Suprapubic skin (tissue), 4 donors: ENCODE results near the gene RALGPS1. TPM values are rescaled to one million over a fixed set of nuclear protein-coding genes. Genes with fewer than 3 reads are reported as not detected.

Source experiments
- DNase-seq, 2 donors: peaks; one replicate each; pipeline ENCODE4 v3.0.0-alpha.2; 2019; ENCODE audit warnings: low spot score in 2 of 2
- H3K27ac ChIP-seq: fragments of 200-600 bp; sonication (generic); one replicate; pipeline ENCODE4 v1.5.1; 2019
- H3K27me3 ChIP-seq: fragments of 200-600 bp; sonication (generic); one replicate; pipeline ENCODE4 v1.5.1; 2019
- H3K36me3 ChIP-seq: fragments of 200-600 bp; sonication (generic); one replicate; pipeline ENCODE4 v1.5.1; 2019
- H3K4me1 ChIP-seq: fragments of 200-600 bp; sonication (generic); one replicate; pipeline ENCODE4 v1.5.1; 2019
- H3K4me3 ChIP-seq: fragments of 200-600 bp; sonication (generic); one replicate; pipeline ENCODE4 v1.5.1; 2019; ENCODE audit warnings: mild to moderate bottlenecking
- H3K9me3 ChIP-seq: fragments of 200-600 bp; sonication (generic); one replicate; pipeline ENCODE4 v1.5.1; 2019
- EP300 ChIP-seq: sonication (generic); formaldehyde crosslinking; IDR thresholded peaks from one replicate; pipeline ENCODE4 v1.6.1; 2017; ENCODE audit warnings: antibody characterized with exemption
- POLR2A ChIP-seq, 2 donors: fragments of 450-650 bp; IDR thresholded peaks; one replicate each; pipeline ENCODE4 v1.6.1; 2017; ENCODE audit warnings: antibody characterized with exemption in 2 of 2, mild to moderate bottlenecking in 2 of 2, moderate library complexity in 2 of 2
- POLR2AphosphoS5 ChIP-seq, 3 donors: sonication (generic); formaldehyde crosslinking; IDR thresholded peaks; one replicate each; pipeline ENCODE4 v1.6.1; 2017; ENCODE audit warnings: antibody characterized with exemption in 3 of 3
- WGBS: methylation state at CpG from one replicate; pipeline ENCODE4 v1.1.5; 2018; 5-methylcytosine and 5-hydroxymethylcytosine counted together
- total RNA-seq, 4 donors: library from RNA; depleted of rRNA; stranded (reverse); fragments of >200 nt; gene quantifications; one replicate each; pipeline ENCODE4 v1.1.0, GENCODE V29; 2016
- TF ChIP-seq, protein P1 (sequence below), 2 donors: fragments of 200-600 bp in 1 of 2; fragments of 450-650 bp in 1 of 2; sonication (generic) in 1 of 2; IDR thresholded peaks; one replicate each; pipeline ENCODE4 v1.5.1; 2016 to 2019; ENCODE audit warnings: antibody characterized with exemption in 2 of 2, mild to moderate bottlenecking in 1 of 2, moderate library complexity in 1 of 2

Gene RALGPS1
- total RNA-seq, 4 donors from 2014 or later, result 14.8 to 86.7 (median 21.4) TPM

DNA sequence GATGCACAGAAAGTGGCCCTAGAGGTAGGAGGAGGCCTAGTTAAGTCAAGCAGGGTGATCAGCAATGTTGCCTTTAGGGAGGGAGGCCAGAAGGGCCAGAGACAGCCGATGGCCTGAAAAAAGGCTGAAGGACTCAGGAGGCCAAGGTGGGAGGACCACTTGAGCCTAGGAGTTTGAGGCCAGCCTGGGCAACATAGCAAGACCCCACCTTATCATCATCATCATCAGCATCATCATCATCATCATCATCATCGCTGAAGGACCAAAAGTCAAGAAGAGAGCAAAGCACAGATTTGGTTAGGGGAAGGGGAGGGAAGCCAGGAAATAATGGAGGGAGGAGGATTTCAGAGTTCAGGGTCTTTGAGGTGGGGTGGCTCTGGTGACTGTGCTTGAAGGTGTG, 74.3 kb downstream of the RALGPS1 start:
- WGBS, result 100% methylated on average over 2 of the region's 2 CpGs
- H3K27ac ChIP-seq, result no peak overlapping the region

DNA sequence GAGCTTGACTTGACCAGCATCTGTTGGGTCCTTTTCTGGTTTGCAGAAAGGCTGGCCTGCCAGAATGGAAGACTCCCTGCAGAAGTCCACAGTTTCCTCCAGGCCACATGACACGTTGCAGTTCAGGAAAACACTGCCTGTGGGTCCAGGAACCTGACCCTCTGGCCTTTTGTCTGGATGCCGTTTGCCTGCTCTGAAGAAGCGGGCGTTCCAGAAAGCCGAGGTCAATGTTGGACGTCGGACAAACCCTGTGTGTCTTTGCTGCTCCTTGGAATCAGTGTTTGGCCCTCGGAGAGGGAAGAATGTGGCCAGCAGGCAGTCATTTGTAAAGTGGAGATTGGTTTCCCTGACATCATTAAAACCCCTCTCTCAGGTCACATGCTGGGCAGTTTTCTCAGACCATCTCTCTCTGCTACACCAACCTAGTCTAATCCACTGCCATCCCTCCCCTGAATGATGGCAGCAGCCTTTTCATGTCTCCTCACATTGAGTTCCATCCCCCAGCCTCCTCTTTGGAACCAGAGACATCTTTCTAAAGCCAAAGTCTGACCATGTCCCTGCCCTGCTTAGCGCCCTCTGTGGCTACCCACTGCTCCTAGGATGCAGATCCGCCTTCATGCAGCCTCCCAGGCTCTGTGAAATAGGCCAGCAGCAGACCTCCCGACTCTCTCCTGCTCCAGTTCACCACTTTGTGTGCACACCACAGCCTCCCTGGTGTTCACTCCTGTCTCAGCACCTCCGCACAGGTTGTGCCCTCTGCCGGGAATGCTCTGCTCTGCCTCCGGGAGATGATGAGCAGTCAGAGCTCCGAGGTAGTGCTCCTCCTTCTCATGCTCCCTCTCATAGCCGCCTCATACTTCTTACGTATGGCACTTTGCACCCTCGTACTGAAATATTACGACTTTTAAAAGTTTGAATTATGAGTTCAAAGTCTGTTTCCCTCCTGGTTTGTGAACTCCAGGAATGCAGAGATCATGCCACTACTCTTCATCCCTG, 75.6 kb downstream of the RALGPS1 start:
- Histone ChIP-seq H3K27me3 (no peaks in the 10 kb centered on the region), H3K36me3 (no peaks in the 10 kb centered on the region), H3K9me3 (no peaks in the 10 kb centered on the region), H3K27ac (no peak overlapping the region), H3K4me1 (peaks cover 24% of the 10 kb centered on the region), H3K4me3 (no peak overlapping the region)
- no peak for TF ChIP-seq EP300
- TF ChIP-seq POLR2AphosphoS5 (IDR thresholded peaks at IDR 0.05), result no peak
- TF ChIP-seq POLR2A (IDR thresholded peaks at IDR 0.05), result no peak
- TF ChIP-seq, protein P1, sequence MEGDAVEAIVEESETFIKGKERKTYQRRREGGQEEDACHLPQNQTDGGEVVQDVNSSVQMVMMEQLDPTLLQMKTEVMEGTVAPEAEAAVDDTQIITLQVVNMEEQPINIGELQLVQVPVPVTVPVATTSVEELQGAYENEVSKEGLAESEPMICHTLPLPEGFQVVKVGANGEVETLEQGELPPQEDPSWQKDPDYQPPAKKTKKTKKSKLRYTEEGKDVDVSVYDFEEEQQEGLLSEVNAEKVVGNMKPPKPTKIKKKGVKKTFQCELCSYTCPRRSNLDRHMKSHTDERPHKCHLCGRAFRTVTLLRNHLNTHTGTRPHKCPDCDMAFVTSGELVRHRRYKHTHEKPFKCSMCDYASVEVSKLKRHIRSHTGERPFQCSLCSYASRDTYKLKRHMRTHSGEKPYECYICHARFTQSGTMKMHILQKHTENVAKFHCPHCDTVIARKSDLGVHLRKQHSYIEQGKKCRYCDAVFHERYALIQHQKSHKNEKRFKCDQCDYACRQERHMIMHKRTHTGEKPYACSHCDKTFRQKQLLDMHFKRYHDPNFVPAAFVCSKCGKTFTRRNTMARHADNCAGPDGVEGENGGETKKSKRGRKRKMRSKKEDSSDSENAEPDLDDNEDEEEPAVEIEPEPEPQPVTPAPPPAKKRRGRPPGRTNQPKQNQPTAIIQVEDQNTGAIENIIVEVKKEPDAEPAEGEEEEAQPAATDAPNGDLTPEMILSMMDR (IDR thresholded peaks at IDR 0.05), result no peak
- 78% methylated on average over 18 of the region's 19 CpGs for WGBS
- DNase-seq, result no peak

More for the DNA sequence above, 74.3 kb downstream of the RALGPS1 start:
- no peaks in the 10 kb centered on the region for H3K27me3 ChIP-seq
- no peaks in the 10 kb centered on the region for H3K36me3 ChIP-seq
- DNase-seq, result no peak
- H3K4me3 ChIP-seq, result no peak overlapping the region
- no peaks in the 10 kb centered on the region for H3K9me3 ChIP-seq
- H3K4me1 ChIP-seq, result peaks cover 34% of the 10 kb centered on the region
- TF ChIP-seq EP300 (no peak), POLR2AphosphoS5 (IDR thresholded peaks at IDR 0.05) (no peak), POLR2A (IDR thresholded peaks at IDR 0.05) (no peak)
- TF ChIP-seq, protein P1 (IDR thresholded peaks at IDR 0.05), result no peak

DNA sequence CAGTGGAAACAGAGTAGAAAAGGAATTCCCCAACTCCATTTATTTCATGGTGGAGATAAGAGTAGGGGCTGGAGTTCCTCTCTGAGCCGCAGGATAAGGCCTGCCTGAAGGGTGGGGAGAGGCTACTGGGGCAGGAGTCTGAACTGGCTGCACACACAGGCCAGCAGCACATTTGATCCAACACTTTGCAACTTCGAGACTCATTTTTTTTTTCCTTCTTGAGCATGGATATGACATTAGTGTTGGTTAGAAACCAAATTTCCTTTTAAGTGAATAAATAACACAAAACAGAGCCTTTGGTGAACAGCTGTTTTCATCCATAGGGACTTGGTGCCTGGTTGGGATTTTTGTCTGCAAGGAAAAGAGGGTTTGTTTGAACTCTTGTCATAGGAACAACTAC, 76.6 kb downstream of the RALGPS1 start:
- Histone ChIP-seq H3K27me3 (no peaks in the 10 kb centered on the region), H3K4me3 (no peak overlapping the region), H3K9me3 (no peaks in the 10 kb centered on the region), H3K4me1 (peaks cover 14% of the 10 kb centered on the region), H3K36me3 (no peaks in the 10 kb centered on the region), H3K27ac (no peak overlapping the region)
- WGBS, result 33% methylated on average over 2 of the region's 2 CpGs
- TF ChIP-seq POLR2A (IDR thresholded peaks at IDR 0.05) (no peak), EP300 (no peak)
- DNase-seq, result no peak

DNA sequence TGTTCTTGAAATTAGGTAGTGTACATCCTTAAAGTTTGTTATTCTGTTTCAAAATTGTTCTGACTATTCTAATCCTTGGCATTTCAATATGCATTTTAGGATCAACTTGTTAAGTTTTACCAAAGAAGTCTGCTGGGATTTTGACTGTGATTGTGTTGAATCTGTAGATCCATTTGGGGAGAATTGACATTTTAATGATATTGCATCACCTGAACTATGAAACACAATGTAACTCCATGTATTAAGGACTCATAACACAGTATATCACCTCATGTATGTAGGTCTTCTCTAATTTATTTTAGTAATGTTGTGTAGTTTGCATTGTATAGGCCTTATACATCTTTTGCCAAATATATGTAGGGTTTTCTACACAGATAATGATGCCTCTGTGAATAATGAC, 77.8 kb downstream of the RALGPS1 start:
- H3K4me1 ChIP-seq, result peaks cover 4% of the 10 kb centered on the region
- H3K4me3 ChIP-seq, result no peak overlapping the region
- TF ChIP-seq POLR2AphosphoS5 (IDR thresholded peaks at IDR 0.05) (no peak), EP300 (no peak), POLR2A (IDR thresholded peaks at IDR 0.05) (no peak)
- TF ChIP-seq, protein P1 (IDR thresholded peaks at IDR 0.05), result no peak
- no peaks in the 10 kb centered on the region for H3K9me3 ChIP-seq
- H3K27me3 ChIP-seq, result no peaks in the 10 kb centered on the region
- no peaks in the 10 kb centered on the region for H3K36me3 ChIP-seq
- no peak overlapping the region for H3K27ac ChIP-seq
- no peak for DNase-seq

DNA sequence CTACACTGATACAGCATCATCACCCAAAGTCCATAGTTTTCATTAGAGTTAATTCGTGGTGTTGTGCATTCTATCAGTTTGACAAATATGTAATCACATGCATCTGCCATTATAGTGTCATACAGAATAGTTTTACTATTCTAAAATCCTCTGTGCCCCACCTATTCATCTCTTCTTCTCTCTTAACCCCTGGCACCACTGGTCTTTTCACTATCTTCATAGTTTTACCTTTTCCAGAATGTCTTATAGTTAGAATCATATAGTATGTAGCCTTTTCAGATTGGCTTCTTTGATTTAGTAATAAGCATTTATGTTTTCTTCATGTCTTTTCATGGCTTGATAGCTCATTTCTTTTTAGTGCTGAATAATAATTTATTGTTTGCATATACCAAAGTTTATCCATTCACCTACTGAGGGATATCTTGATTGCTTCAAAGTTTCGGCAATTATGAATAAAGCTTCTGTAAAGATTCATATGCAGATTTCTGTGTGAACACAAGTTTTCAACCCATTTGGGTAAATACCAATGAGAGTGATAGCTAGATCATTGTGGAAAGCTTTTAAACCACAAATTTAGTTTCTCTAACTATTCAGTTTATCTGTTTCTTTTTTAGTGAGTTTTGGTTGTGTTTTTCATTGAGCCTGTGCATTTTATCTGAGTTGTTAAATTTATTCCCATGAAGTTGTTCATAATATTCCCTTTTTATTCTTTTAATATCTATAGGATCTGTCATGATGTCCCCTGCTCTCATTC, 84.9 kb downstream of the RALGPS1 start:
- no peaks in the 10 kb centered on the region for H3K27me3 ChIP-seq
- WGBS, result 78% methylated on average over 2 of the region's 2 CpGs
- no peaks in the 10 kb centered on the region for H3K36me3 ChIP-seq
- no peak for DNase-seq
- no peaks in the 10 kb centered on the region for H3K4me1 ChIP-seq
- TF ChIP-seq POLR2A (IDR thresholded peaks at IDR 0.05) (no peak), EP300 (no peak), POLR2AphosphoS5 (IDR thresholded peaks at IDR 0.05) (no peak)
- TF ChIP-seq, protein P1 (IDR thresholded peaks at IDR 0.05), result no peak
- no peak overlapping the region for H3K4me3 ChIP-seq
- no peak overlapping the region for H3K27ac ChIP-seq
- no peaks in the 10 kb centered on the region for H3K9me3 ChIP-seq
